DOHH2 (cell line): Measurements from ENCODE around the gene AP4M1.

Experiments used
- CTCF ChIP-seq: fragments of 200-600 bp; sonication (generic); IDR thresholded peaks from one replicate; pipeline ENCODE4 v1.5.1; 2014; ENCODE audit warnings: antibody characterized with exemption, mild to moderate bottlenecking, low read depth, low read length; ENCODE audit not compliant: poor library complexity, severe bottlenecking
- EZH2phosphoT487 ChIP-seq: fragments of 200-600 bp; sonication (generic); IDR thresholded peaks from 2 replicates; pipeline ENCODE4 v1.6.1; 2017; ENCODE audit warnings: borderline replicate concordance, mild to moderate bottlenecking, antibody characterized with exemption, low read length, moderate library complexity, mixed read lengths

DNA sequence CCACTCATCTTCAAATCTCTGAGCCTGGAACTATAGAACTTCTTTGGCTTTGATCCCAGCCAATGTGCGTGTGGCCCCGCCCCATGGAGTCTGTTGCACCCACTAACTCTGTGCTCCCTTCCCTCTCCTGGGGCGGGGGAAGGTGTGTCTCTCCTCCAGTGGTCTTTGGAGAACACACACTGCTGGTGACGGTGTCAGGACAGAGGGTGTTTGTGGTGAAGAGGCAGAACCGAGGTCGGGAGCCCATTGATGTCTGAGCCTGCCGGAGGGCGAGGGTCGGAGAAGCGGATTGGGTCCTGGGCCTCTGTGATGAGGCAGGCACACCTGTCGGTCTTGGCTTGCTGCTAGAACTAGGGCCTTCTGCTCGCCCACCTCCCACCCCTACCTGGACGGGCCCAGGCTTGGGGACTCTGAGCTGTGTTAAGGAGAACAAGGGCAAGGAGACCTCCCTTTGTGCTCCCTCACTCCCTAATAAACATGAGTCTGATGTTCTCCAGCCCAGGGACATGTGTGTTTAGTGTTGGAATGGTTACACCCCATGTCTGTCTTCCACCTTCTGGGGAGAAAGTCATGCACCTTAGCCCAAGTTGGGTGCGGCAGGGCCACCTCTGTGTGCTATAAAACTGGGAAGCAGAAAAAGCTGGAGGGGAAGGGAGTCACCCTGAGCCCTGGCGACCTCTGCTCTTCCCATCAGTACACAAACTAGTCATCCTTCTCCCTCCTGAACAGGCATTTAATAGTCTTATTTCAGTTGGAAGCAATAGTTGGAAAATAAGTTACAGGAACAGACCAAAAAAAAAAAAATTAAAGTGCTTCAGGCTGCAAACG lies 52.5 kb downstream of the AP4M1 start:
- no peak for TF ChIP-seq CTCF
- no peak for TF ChIP-seq EZH2phosphoT487
